GM21360 (cell line): Measurements from ENCODE around the gene ELL.

Source experiments
- ATAC-seq: cut with Tn5 transposase; IDR thresholded peaks from one replicate; pipeline ENCODE4 v1.9.1; 2021; ENCODE audit warnings: mild to moderate bottlenecking, moderate library complexity; ENCODE audit not compliant: unreplicated experiment

Gene ELL

GRCh38 chr19:18490728-18491127, 31.1 kb downstream of the ELL start:
- ATAC-seq: no peak

GRCh38 chr19:18489627-18490184, 32.2 kb downstream of the ELL start:
- ATAC-seq: no peak

GRCh38 chr19:18488838-18489626, 32.8 kb downstream of the ELL start:
- no peak for ATAC-seq

DNA sequence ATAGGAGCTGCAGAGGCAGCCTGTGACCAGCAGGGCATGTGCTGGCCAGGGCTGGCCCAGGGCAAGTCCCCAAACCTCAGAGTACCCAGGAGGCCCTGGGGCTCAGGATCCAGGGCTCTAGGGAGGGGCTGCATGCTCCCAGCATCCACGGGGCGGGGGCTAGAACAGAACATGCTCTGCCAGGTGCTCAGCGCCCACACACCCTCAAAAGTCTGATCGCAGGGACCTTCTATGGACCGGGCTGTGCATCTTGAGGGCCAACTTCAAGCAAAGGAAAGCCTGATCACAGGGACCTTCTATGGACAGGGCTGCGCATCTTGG, 33.5 kb downstream of the ELL start:
- ATAC-seq: no peak

- ATAC-seq: no peak
Measured at GRCh38 chr19:18487576-18488402, 34.1 kb downstream of the ELL start.

- no peak for ATAC-seq
Measured at GRCh38 chr19:18486746-18487145, 35.1 kb downstream of the ELL start.

DNA sequence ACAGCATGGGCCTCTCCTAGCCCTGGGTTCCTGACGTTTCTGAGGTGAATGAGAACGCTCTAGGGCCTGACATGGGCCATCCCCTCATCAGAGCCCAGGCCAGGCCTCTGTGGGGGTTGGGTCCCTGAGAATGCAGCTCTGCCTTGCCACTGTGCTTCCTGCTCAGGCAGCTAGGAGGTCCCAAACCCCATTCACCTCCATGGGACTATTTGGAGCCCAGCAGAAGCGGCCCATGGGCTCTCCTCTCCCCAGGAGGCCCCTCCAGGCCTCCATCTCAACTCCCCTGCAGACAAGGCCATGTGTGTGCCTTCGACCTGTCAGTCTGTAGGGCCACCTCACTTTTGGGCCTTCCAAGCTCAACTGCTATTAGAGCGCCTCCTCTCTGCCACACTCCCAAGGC, 36.9 kb downstream of the ELL start:
- ATAC-seq: no peak

GRCh38 chr19:18483119-18483890, 38.6 kb downstream of the ELL start:
- no peak for ATAC-seq

DNA sequence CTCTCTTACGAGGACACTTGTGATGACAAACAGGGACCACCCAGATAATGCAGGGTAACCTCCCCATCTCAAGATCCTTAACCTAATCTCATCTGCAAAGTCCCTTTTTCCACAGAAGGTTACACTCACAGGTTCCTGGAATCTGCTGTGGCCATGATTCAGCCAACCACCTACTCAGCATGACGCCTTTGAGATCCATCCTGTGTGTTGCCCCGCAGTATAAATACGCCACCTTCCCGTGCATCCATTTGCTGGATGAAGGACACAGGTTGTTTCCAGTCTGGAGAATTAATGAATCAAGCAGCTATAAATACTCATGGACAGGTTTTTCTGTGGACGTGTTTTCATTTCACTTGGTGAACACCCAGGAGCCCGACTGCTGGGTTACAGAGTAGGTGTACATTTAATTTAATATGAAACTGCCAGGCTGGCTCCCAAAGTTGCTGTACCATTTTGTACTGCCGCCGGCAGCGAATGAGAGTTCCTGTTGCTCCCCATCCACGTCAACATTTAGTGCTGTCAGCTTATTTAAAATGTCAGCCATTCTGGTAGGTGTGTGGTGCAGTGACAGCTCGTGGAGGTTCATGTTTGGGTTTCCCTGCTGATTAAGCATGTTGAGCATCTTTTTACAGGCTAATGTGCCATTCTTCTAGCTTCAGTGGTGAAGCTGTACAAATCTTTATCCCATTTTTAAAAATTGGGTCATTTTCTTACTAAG, 40.2 kb downstream of the ELL start:
- no peak for ATAC-seq

GRCh38 chr19:18480006-18480691, 41.7 kb downstream of the ELL start:
- no peak for ATAC-seq

- ATAC-seq: peak; percentile 50
Measured at GRCh38 chr19:18478545-18479311, 43.1 kb downstream of the ELL start.

DNA sequence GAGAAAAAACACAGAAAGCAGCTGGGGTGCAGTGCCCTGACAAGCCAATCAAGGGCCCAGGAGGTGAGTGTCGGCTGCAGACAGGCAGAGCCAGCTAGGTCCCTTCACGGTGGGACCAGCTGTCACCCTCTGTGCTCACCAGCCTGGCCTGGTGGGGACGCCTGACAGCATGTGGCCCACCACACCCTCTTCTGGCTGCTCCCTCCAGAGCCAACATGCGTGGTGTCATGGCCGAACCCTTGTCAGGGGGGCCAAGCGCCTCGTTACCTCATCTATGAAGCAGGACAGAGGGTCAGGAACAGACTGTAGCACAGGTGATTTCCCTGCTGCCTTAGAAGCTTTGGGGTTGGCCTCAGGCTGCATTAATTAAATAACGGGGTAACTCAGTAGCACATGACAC, 43.9 kb downstream of the ELL start:
- no peak for ATAC-seq

DNA sequence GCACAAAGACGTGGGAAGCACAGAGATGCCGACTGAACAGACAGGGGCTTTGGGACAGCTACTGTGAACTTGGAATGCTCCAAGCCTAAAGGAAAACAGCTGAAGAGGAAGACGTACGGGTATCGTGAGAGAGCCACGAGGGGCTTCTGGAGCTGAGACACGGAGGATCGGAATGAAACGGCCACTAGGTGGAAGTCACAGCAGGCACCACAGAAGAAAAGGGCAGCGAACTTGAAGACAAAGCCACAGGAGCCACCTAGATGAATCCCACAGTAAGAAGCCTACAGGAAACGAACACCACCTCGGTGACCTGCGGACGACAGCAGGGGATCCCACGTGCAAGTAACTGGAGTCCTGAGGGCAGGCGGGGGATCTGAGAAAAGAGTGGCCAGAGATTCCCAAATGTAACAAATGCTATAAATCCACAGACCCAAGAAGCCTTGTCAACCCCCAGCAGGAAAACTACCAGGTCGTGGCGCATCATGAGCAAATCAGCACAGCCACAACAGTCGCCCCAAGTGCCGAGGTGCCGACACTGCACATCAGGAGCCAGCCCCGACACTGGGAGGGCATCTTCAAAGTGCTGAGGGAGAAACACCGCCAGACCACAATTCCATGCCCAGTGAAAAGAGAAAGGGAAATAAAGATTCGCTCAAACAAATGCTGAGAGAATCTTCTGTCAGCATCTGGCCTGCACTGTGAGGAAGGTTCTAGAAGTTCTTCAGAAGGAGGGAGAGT, 44.7 kb downstream of the ELL start:
- ATAC-seq: no peak

DNA sequence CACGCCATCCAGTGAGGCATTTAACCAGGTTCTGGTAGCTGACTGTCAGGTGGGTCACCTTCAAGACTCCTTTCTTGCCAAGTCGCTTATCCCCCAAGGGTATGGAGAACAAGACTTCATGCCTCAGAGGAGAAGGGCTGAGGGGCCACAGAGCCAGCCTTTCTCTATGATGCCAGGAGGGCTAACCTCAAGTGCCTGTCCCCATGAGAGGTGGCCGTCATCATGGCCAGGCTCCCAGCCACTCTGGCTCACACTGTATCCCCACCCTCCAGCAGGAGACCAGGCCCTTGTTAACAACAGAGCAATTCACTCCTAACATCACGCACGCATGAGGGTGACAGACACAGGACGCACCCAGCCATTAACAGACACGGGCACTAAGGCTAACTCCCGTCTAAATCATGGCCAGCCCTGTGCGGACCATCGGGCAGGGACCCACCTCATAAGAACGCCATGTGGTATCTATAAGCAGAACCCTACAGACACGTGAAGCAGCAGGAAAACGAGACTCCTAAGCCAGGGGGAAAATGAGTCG, 45.3 kb downstream of the ELL start:
- ATAC-seq: no peak

GRCh38 chr19:18475762-18476331, 46.0 kb downstream of the ELL start:
- no peak for ATAC-seq

DNA sequence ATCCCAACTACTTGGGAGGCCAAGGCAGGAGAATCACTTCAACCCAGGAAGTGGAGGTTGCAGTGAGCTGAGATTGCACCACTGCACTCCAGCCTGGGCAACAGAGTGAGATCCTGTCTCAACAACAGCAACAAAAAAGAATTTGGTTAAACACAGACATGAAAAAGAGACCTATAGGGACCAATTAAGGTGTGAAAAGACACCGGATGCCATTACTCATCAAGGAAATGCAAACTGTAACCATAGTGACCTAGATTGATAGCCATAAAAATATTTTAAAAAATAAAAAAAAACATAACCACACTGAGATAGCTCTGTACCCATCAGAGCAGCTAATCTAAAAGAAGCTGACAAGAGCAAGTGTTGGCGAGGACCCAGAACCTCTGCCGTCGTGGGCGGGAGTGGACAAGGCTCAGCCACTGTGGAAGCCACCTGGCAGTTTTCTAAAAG, 46.8 kb downstream of the ELL start:
- no peak for ATAC-seq

DNA sequence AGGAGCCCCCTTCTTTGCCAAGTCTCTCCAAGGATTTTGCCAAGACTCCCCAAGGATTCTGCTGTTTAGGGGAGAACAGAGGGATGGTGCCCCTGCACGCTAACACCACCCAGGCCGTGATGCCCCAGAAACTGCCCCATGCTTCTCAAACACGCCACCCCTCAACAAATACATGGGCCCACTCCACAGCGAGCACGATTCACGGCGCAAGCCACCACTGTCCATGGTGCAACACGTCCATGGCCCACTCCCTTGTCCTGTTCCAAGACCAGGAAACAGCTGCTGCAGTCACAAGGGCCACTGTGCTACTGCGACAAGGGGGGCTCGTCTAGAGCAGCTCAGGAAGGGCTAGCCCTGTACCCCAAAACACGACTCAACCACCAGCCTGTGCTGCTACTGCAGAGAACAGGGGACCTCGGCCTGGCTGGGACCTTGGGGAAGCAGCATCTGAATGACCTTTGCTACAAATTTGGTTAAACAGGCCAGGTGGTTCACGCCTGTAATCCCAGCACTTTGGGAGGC, 47.4 kb downstream of the ELL start:
- ATAC-seq: no peak

DNA sequence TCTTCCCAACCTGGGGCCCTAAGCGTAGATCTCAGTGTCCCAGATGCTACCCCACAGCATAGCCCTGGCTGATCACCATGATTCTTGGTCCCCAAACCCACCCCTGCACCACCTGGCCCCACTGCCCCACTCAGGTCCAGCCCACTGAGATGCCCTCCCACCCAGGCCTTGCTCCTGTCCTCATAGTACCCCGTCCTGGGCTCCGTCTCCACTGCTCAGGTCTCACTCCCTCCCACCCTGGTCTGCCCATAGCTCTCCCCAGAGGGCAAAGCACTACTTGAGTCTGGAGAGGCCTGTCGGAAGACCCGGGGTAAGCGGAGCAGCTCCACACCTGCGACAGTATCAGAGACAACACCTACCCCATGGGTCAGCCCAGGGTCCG, 48.2 kb downstream of the ELL start:
- ATAC-seq: no peak
